Sigmoid colon (tissue), 7 donors: Measurements from ENCODE around the gene MFSD6. TPM values are rescaled to one million over a fixed set of nuclear protein-coding genes. Genes with fewer than 3 reads are reported as not detected.
A peak's percentile ranks its signal among the peaks of the same experiment; 100 is the strongest.
"Not testable (repeated sequence)": the region's sequence is repeated elsewhere in the genome, so short reads cannot be mapped to it uniquely, and the experiment has no call there.

ENCODE experiments used
- DNase-seq: peaks from one replicate; pipeline ENCODE4 v3.0.0-alpha.2; 2019
- H3K27ac ChIP-seq, 4 donors: fragments of 200-600 bp; sonication (generic); one replicate each; pipeline ENCODE4 v1.5.1; 2016 to 2019; ENCODE audit warnings: mild to moderate bottlenecking in 1 of 4
- H3K27me3 ChIP-seq, 3 donors: fragments of 200-600 bp; sonication (generic); one replicate each; pipeline ENCODE4 v1.5.1; 2019; ENCODE audit warnings: mild to moderate bottlenecking in 1 of 3
- H3K36me3 ChIP-seq, 4 donors: fragments of 200-600 bp; sonication (generic); one replicate each; pipeline ENCODE4 v1.5.1; 2016 to 2019
- H3K4me1 ChIP-seq, 4 donors: fragments of 200-600 bp; sonication (generic); one replicate each; pipeline ENCODE4 v1.5.1; 2017 to 2019
- H3K4me3 ChIP-seq, 4 donors: fragments of 200-600 bp; sonication (generic); one replicate each; pipeline ENCODE4 v1.5.1; 2017 to 2019; ENCODE audit warnings: mild to moderate bottlenecking in 2 of 4, moderate library complexity in 1 of 4
- H3K9me3 ChIP-seq, 4 donors: fragments of 200-600 bp in 3 of 4; sonication (generic) in 3 of 4; one replicate each; pipeline versions ENCODE4 v1.5.1 to v1.6.1; 2013 to 2019
- CTCF ChIP-seq, 4 experiments: fragments of 450-650 bp in 3 of 4; fragments of 200-600 bp in 1 of 4; IDR thresholded peaks; one replicate each; pipeline ENCODE4 v1.5.1; 2016 to 2019; ENCODE audit warnings: antibody characterized with exemption in 4 of 4, mild to moderate bottlenecking in 3 of 4, moderate library complexity in 2 of 4
- EP300 ChIP-seq, 4 donors: sonication (generic); formaldehyde crosslinking; IDR thresholded peaks; one replicate each; pipeline ENCODE4 v1.6.1; 2017; ENCODE audit warnings: antibody characterized with exemption in 4 of 4
- POLR2A ChIP-seq, 2 donors: fragments of 450-650 bp; IDR thresholded peaks; one replicate each; pipeline ENCODE4 v1.6.1; 2016; ENCODE audit warnings: antibody characterized with exemption in 2 of 2, mild to moderate bottlenecking in 2 of 2, moderate library complexity in 2 of 2
- POLR2AphosphoS5 ChIP-seq, 4 donors: sonication (generic); formaldehyde crosslinking; IDR thresholded peaks; one replicate each; pipeline ENCODE4 v1.6.1; 2017; ENCODE audit warnings: antibody characterized with exemption in 4 of 4
- WGBS, 2 donors: extraction: QIAGEN DNeasy Blood & Tissue Kit; methylation state at CpG; one replicate each; pipeline ENCODE4 v1.1.7; 2013; 5-methylcytosine and 5-hydroxymethylcytosine counted together
- intact Hi-C: fragments of 100-400 bp; cut with DNase I; formaldehyde crosslinking; loops from one replicate; pipeline ENCODE4 v1.15.1; 2023
- polyA plus RNA-seq, 3 donors: library from polyadenylated mRNA; stranded (reverse); fragments of 200-250 nt; gene quantifications; one replicate each; pipeline ENCODE4 v1.2.3, GENCODE V29; 2013
- total RNA-seq, 4 donors: library from RNA; depleted of rRNA; stranded (reverse); fragments of >200 nt; gene quantifications; one replicate each; pipeline ENCODE4 v1.1.0, GENCODE V29; 2016
- donor health status: healthy with polysubstance abuse.
- donor health status: Bipolar disorder and iron deficiency.
- donor health status: healthy.

MFSD6 gene
- total and polyA plus RNA-seq, 7 donors, result 8.4 to 87.5 (median 46.7) TPM

- DNase-seq, intact Hi-C loops, H3K4me1 ChIP-seq, H3K4me3 ChIP-seq, H3K9me3 ChIP-seq, H3K27me3 ChIP-seq: not testable (repeated sequence)
- Histone ChIP-seq H3K36me3 (peaks cover 0 to 34% (median 3%) of the 10 kb centered on the region in 4 donors), H3K27ac (peak overlapping the region in 1 of 4 donors; percentile 17)
- 68 to 73% methylated on average over 3 of the region's 3 CpGs for WGBS, 2 donors
- peak in 3 of 4 donors; percentile 55 to 65 (median 62) for TF ChIP-seq POLR2AphosphoS5 (IDR thresholded peaks at IDR 0.05)
Observed at GRCh38 chr2:190494600-190495227, 86.6 kb downstream of the MFSD6 start.

GRCh38 chr2:190497428-190497827, 89.3 kb downstream of the MFSD6 start:
- TF ChIP-seq POLR2AphosphoS5 (IDR thresholded peaks at IDR 0.05) (no peak), EP300 (IDR thresholded peaks at IDR 0.05) (no peak), POLR2A (IDR thresholded peaks at IDR 0.05) (no peak), CTCF (IDR thresholded peaks at IDR 0.05) (no peak)
- intact Hi-C loops, result no loop called here
- Histone ChIP-seq H3K4me3 (no peak overlapping the region), H3K27ac (no peak overlapping the region), H3K4me1 (peaks cover 0 to 8% (median 3%) of the 10 kb centered on the region in 4 donors), H3K36me3 (peaks cover 0 to 31% (median 4%) of the 10 kb centered on the region in 4 donors), H3K9me3 (no peaks in the 10 kb centered on the region), H3K27me3 (no peaks in the 10 kb centered on the region)
- DNase-seq, result no peak
- whole genome bisulfite sequencing, 2 donors, result 73 to 85% methylated on average over 4 of the region's 4 CpGs

- intact Hi-C loops, result no loop called here
- H3K36me3 ChIP-seq, result peaks cover 0 to 48% (median 4%) of the 10 kb centered on the region in 4 donors
- H3K4me1 ChIP-seq, result peaks cover 0 to 6% (median 2%) of the 10 kb centered on the region in 4 donors
- no peak for TF ChIP-seq EP300 (IDR thresholded peaks at IDR 0.05)
- no peak for TF ChIP-seq POLR2A (IDR thresholded peaks at IDR 0.05)
- no peak for TF ChIP-seq POLR2AphosphoS5 (IDR thresholded peaks at IDR 0.05)
- TF ChIP-seq CTCF (IDR thresholded peaks at IDR 0.05), result no peak
- H3K27me3 ChIP-seq, result no peaks in the 10 kb centered on the region
- H3K9me3 ChIP-seq, result no peaks in the 10 kb centered on the region
- no peak for DNase-seq
- H3K27ac ChIP-seq, result no peak overlapping the region
- no peak overlapping the region for H3K4me3 ChIP-seq
- 93 to 99% methylated on average over 1 of the region's 1 CpG for WGBS, 2 donors
Observed at GRCh38 chr2:190499273-190499672, 91.1 kb downstream of the MFSD6 start.

- no peak overlapping the region for H3K27ac ChIP-seq
- H3K4me3 ChIP-seq, result no peak overlapping the region
- no peaks in the 10 kb centered on the region for H3K9me3 ChIP-seq
- WGBS, 2 donors, result 73 to 90% methylated on average over 7 of the region's 7 CpGs
- H3K36me3 ChIP-seq, result peaks cover 0 to 56% (median 4%) of the 10 kb centered on the region in 4 donors
- DNase-seq, result no peak
- H3K4me1 ChIP-seq, result no peaks in the 10 kb centered on the region
- no peak for TF ChIP-seq POLR2AphosphoS5 (IDR thresholded peaks at IDR 0.05)
- no peak for TF ChIP-seq CTCF (IDR thresholded peaks at IDR 0.05)
- no peaks in the 10 kb centered on the region for H3K27me3 ChIP-seq
- intact Hi-C loops, result no loop called here
Observed at GRCh38 chr2:190500054-190500502, 91.9 kb downstream of the MFSD6 start.

GRCh38 chr2:190501231-190501630, 93.1 kb downstream of the MFSD6 start:
- intact Hi-C loops, result no loop called here
- H3K9me3 ChIP-seq, result no peaks in the 10 kb centered on the region
- 75 to 83% methylated on average over 5 of the region's 5 CpGs for WGBS, 2 donors
- no peak overlapping the region for H3K4me3 ChIP-seq
- H3K27ac ChIP-seq, result no peak overlapping the region
- TF ChIP-seq POLR2AphosphoS5 (IDR thresholded peaks at IDR 0.05) (no peak), EP300 (IDR thresholded peaks at IDR 0.05) (no peak), POLR2A (IDR thresholded peaks at IDR 0.05) (no peak), CTCF (IDR thresholded peaks at IDR 0.05) (no peak)
- H3K4me1 ChIP-seq, result no peaks in the 10 kb centered on the region
- H3K36me3 ChIP-seq, result peaks cover 0 to 60% (median 6%) of the 10 kb centered on the region in 4 donors
- H3K27me3 ChIP-seq, result no peaks in the 10 kb centered on the region
- no peak for DNase-seq
